CD4-positive, alpha-beta T cell (primary cell): ENCODE results near the gene NAPSA. TPM values are rescaled to one million over a fixed set of nuclear protein-coding genes. Genes with fewer than 3 reads are reported as not detected.
A peak's percentile ranks its signal among the peaks of the same experiment; 100 is the strongest.

Experiments used
- ATAC-seq: fragments of 200-7000 bp; cut with Tn5 transposase; one replicate; pipeline ENCODE4 v1.10.0; 2022; ENCODE audit warnings: mild to moderate bottlenecking; ENCODE audit not compliant: poor library complexity
- CTCF ChIA-PET: fragments of 350-600 bp; sonication (Branson Sonifier 250); formaldehyde crosslinking; loops from one replicate; lab custom pipeline; 2021; ENCODE audit warnings: antibody characterized with exemption, inconsistent platforms; lab: Charles Lee
- POLR2A ChIA-PET: fragments of 350-600 bp; sonication (Branson Sonifier 250); formaldehyde crosslinking; loops from one replicate; lab custom pipeline; 2021; ENCODE audit warnings: antibody characterized with exemption, inconsistent platforms; lab: Charles Lee
- DNase-seq, 14 experiments: peaks; one replicate each; pipeline ENCODE4 v3.0.0-alpha.2; 2013 to 2020; ENCODE audit warnings: mixed read lengths in 2 of 14
- H3K27ac ChIP-seq, 2 donors: one replicate each; pipeline versions ENCODE4 v1.5.1 to v1.7.0; 2013; ENCODE audit warnings: low read length in 2 of 2, low read depth in 1 of 2, mild to moderate bottlenecking in 1 of 2
- H3K27me3 ChIP-seq, 2 experiments: 1 replicate in 1 of 2; 2 replicates in 1 of 2; pipeline versions ENCODE4 v1.6.1 to v1.7.0; 2013; ENCODE audit warnings: low read length in 2 of 2, control low read depth in 1 of 2, mild to moderate bottlenecking in 1 of 2, moderate library complexity in 1 of 2; ENCODE audit not compliant: insufficient read depth in 2 of 2, control insufficient read depth in 1 of 2
- H3K36me3 ChIP-seq: one replicate; pipeline ENCODE4 v1.6.1; 2013; ENCODE audit warnings: low read length, control low read depth; ENCODE audit not compliant: insufficient read depth
- H3K4me1 ChIP-seq: one replicate; pipeline ENCODE4 v1.6.1; 2013; ENCODE audit warnings: low read length, control low read depth; ENCODE audit not compliant: insufficient read depth
- H3K4me3 ChIP-seq: one replicate; pipeline ENCODE4 v1.5.1; 2013; ENCODE audit warnings: mild to moderate bottlenecking, low read length, moderate library complexity
- H3K9me3 ChIP-seq, 2 experiments: 1 replicate in 1 of 2; 2 replicates in 1 of 2; pipeline versions ENCODE4 v1.6.1 to v1.7.0; 2013; ENCODE audit warnings: low read length in 2 of 2, mild to moderate bottlenecking in 2 of 2, control low read depth in 1 of 2, moderate library complexity in 1 of 2; ENCODE audit not compliant: control insufficient read depth in 1 of 2, insufficient read depth in 1 of 2
- H3K27ac Mint-ChIP-seq: one replicate; pipeline ENCODE4 v1.8.0; 2020; ENCODE audit warnings: mixed read lengths
- H3K27me3 Mint-ChIP-seq: one replicate; pipeline ENCODE4 v1.8.0; 2021; ENCODE audit warnings: mixed read lengths
- H3K36me3 Mint-ChIP-seq: one replicate; pipeline ENCODE4 v1.8.0; 2021; ENCODE audit warnings: low read depth, mixed read lengths
- H3K4me1 Mint-ChIP-seq: one replicate; pipeline ENCODE4 v1.8.0; 2021; ENCODE audit warnings: low read depth, mixed read lengths
- H3K4me3 Mint-ChIP-seq: one replicate; pipeline ENCODE4 v1.8.0; 2020; ENCODE audit warnings: mild to moderate bottlenecking, mixed read lengths
- H3K9me3 Mint-ChIP-seq: one replicate; pipeline ENCODE4 v1.8.0; 2020; ENCODE audit warnings: mixed read lengths
- intact Hi-C, 2 experiments: fragments of 100-400 bp; cut with DNase I in 1 of 2; cut with micrococcal nuclease in 1 of 2; formaldehyde crosslinking; loops; one replicate each; pipeline versions ENCODE4 v1.15.1 to v1.9.0; 2023 to 2025; cut with DNase I, micrococcal nuclease
- total RNA-seq, 174 experiments: library from RNA in 2 of 174; stranded (reverse) in 2 of 174; gene quantifications; one replicate each; pipeline ENCODE4 v1.2.3 and lab custom pipeline; 2021 to 2026
- TF ChIP-seq, protein P1 (sequence below): fragments of 200-600 bp; IDR thresholded peaks from one replicate; pipeline ENCODE4 v1.8.0; 2022; ENCODE audit warnings: antibody characterized with exemption, mild to moderate bottlenecking

The NAPSA gene
- total RNA-seq, 2 experiments from 2014 or later, result 0.61 to 0.91 TPM

- POLR2A ChIA-PET, result interaction anchor here (0.7 kb wide), 1 partner anchor 14 kb away, joined by 3 read pairs; the partner anchor contains the start of gene NR1H2
- H3K9me3 ChIP-seq, result peaks cover 0 to 4% of the 10 kb centered on the region in 2 experiments
- H3K27ac ChIP-seq, result no peak overlapping the region
- no peaks in the 10 kb centered on the region for H3K27me3 Mint-ChIP-seq
- H3K27me3 ChIP-seq, result no peaks in the 10 kb centered on the region
- intact Hi-C loops, result no loop called here
- no peak overlapping the region for H3K27ac Mint-ChIP-seq
- no peak for ATAC-seq
- TF ChIP-seq, protein P1, sequence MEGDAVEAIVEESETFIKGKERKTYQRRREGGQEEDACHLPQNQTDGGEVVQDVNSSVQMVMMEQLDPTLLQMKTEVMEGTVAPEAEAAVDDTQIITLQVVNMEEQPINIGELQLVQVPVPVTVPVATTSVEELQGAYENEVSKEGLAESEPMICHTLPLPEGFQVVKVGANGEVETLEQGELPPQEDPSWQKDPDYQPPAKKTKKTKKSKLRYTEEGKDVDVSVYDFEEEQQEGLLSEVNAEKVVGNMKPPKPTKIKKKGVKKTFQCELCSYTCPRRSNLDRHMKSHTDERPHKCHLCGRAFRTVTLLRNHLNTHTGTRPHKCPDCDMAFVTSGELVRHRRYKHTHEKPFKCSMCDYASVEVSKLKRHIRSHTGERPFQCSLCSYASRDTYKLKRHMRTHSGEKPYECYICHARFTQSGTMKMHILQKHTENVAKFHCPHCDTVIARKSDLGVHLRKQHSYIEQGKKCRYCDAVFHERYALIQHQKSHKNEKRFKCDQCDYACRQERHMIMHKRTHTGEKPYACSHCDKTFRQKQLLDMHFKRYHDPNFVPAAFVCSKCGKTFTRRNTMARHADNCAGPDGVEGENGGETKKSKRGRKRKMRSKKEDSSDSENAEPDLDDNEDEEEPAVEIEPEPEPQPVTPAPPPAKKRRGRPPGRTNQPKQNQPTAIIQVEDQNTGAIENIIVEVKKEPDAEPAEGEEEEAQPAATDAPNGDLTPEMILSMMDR, result no peak
- no peaks in the 10 kb centered on the region for H3K9me3 Mint-ChIP-seq
- peaks cover 7% of the 10 kb centered on the region for H3K36me3 Mint-ChIP-seq
- no peak for DNase-seq
- CTCF ChIA-PET, result no interaction called here
- peaks cover 63% of the 10 kb centered on the region for H3K4me1 ChIP-seq
- H3K4me3 Mint-ChIP-seq, result no peak overlapping the region
- no peak overlapping the region for H3K4me3 ChIP-seq
- H3K4me1 Mint-ChIP-seq, result peaks cover 83% of the 10 kb centered on the region
- H3K36me3 ChIP-seq, result no peaks in the 10 kb centered on the region
Measured at GRCh38 chr19:50362030-50362412, 3.4 kb downstream of the NAPSA start.

- intact Hi-C loops, result no loop called here
- H3K27ac ChIP-seq, result no peak overlapping the region
- H3K4me1 ChIP-seq, result peaks cover 63% of the 10 kb centered on the region
- H3K36me3 ChIP-seq, result no peaks in the 10 kb centered on the region
- no peaks in the 10 kb centered on the region for H3K27me3 ChIP-seq
- H3K4me3 ChIP-seq, result no peak overlapping the region
- Mint-ChIP-seq H3K4me3 (peak overlapping the region; percentile 54), H3K9me3 (no peaks in the 10 kb centered on the region), H3K4me1 (peaks cover 85% of the 10 kb centered on the region), H3K27ac (peak overlapping the region; percentile 47), H3K36me3 (peaks cover 7% of the 10 kb centered on the region), H3K27me3 (no peaks in the 10 kb centered on the region)
- CTCF ChIA-PET, result no interaction called here
- peaks cover 0 to 4% of the 10 kb centered on the region in 2 experiments for H3K9me3 ChIP-seq
- POLR2A ChIA-PET, result interaction anchor here (0.7 kb wide), 1 partner anchor 15 kb away, joined by 3 read pairs; the partner anchor contains the start of gene NR1H2
- TF ChIP-seq, protein P1, result no peak
- ATAC-seq (no peak), DNase-seq (peak in 2 of 14 experiments; percentile 52 to 66)
Measured at GRCh38 chr19:50361290-50362029, 4.0 kb downstream of the NAPSA start.

- intact Hi-C loops, result loop anchor here in 1 of 2 experiments (5.0 kb wide), 1 partner anchor 198 kb away; no protein-coding TSS in a partner anchor
- no peaks in the 10 kb centered on the region for H3K9me3 Mint-ChIP-seq
- DNase-seq, result peak in 1 of 14 experiments; percentile 53
- peaks cover 7% of the 10 kb centered on the region for H3K36me3 Mint-ChIP-seq
- peaks cover 0 to 4% of the 10 kb centered on the region in 2 experiments for H3K9me3 ChIP-seq
- peak overlapping the region; percentile 98 for H3K27ac Mint-ChIP-seq
- CTCF ChIA-PET, result no interaction called here
- peaks cover 48% of the 10 kb centered on the region for H3K4me1 ChIP-seq
- no peaks in the 10 kb centered on the region for H3K27me3 Mint-ChIP-seq
- H3K36me3 ChIP-seq, result no peaks in the 10 kb centered on the region
- peak overlapping the region; percentile 94 for H3K4me3 Mint-ChIP-seq
- ATAC-seq, result no peak
- H3K27ac ChIP-seq, result no peak overlapping the region
- TF ChIP-seq, protein P1, result no peak
- POLR2A ChIA-PET, result interaction anchor here (1.2 to 2.8 kb wide), 4 partner anchors 8 to 152 kb away, joined by 3 to 43 read pairs (median 40); partner anchors contain the start of genes JOSD2, NAPSA and NR1H2
- H3K4me3 ChIP-seq, result no peak overlapping the region
- peaks cover 67% of the 10 kb centered on the region for H3K4me1 Mint-ChIP-seq
- no peaks in the 10 kb centered on the region for H3K27me3 ChIP-seq
Measured at GRCh38 chr19:50359328-50359818, 6.1 kb downstream of the NAPSA start.
